Measurements from ENCODE around the gene DONSON.
"Not testable (repeated sequence)": the region's sequence is repeated elsewhere in the genome, so short reads cannot be mapped to it uniquely, and the experiment has no call there.

DONSON gene, protein sequence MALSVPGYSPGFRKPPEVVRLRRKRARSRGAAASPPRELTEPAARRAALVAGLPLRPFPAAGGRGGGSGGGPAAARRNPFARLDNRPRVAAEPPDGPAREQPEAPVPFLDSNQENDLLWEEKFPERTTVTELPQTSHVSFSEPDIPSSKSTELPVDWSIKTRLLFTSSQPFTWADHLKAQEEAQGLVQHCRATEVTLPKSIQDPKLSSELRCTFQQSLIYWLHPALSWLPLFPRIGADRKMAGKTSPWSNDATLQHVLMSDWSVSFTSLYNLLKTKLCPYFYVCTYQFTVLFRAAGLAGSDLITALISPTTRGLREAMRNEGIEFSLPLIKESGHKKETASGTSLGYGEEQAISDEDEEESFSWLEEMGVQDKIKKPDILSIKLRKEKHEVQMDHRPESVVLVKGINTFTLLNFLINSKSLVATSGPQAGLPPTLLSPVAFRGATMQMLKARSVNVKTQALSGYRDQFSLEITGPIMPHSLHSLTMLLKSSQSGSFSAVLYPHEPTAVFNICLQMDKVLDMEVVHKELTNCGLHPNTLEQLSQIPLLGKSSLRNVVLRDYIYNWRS

DNA sequence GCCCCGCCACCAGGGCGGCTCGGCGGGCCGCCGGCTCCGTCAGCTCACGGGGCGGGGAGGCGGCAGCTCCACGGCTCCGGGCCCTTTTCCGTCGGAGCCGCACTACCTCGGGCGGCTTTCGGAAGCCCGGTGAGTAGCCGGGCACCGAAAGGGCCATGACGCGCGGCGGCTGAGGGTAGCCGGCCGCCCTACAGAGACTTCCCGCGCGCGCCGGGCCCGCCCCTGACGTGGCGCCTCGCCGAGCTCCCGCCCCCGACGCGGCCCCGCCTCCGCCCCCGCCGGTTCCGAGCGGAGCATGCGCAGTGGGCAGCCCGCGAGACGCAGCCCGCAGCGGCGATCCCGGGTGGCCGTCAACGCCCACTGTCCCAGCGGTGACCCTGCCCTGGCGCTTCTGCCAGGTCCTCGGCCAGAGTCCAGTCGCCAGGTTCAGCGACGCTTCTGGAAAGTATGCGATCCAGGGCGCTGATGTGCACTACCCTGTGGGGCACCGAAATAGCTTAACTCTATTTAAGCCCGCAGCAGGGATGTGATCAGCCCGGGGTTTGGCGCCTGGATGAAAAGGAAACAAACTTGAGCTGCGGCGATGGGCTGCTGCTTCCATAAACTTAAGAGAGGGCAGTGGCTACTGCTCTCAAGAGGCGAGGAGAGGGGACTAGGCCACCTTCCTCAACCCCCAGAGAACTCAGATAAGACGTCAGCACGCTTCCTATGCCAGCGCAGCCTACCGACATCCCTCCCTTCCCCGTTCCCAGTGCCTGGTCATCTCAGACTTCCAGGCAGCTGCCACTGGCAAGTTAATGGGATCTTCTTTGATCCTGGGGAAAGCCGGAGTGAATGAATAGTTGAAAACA lies at the start of gene DONSON:
Gene DONSON (minus strand): TSS at position 200 of the 851 bp plus-strand sequence. CDS start 43 bp downstream, at position 157.
- peak; percentile 67 for DNase-seq

DNA sequence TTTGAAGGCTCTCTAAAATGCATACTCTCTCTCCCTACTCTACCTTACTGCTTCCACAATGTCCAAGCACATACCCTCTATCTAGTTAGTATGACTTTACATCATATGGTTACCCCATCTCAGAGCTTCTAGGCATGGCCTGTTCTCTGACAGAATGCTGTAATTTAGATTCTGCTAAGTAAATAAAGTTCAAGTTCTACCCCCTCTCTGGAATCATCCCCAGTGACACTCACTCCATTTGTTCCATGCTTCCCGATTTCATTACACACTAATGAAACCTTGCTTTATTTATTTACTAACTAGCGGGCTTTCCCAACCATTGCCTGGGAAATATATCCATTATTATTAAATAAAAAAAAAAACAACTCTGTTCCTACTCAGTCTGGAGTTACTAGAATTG lies 45.8 kb upstream of the DONSON start:
- no peak for DNase-seq

DNA sequence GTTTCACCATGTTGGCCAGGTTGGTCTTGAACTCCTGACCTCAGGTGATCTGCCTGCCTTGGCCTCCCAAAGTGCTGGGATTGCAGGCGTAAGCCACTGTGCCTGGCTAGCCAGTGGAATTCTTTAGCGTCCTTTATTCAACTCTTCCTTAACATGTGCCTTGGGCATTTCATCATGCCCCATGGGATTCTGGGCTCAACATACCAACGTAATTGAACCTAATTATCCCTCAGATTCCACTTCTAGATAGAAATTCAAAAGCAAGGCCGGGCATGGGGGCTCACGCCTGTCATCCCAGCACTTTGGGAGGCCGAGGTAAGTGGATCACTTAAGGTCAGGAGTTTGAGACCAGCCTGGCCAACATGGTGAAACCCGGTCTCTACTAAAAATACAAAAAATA lies 37.7 kb upstream of the DONSON start:
- not testable (repeated sequence) for DNase-seq

DNA sequence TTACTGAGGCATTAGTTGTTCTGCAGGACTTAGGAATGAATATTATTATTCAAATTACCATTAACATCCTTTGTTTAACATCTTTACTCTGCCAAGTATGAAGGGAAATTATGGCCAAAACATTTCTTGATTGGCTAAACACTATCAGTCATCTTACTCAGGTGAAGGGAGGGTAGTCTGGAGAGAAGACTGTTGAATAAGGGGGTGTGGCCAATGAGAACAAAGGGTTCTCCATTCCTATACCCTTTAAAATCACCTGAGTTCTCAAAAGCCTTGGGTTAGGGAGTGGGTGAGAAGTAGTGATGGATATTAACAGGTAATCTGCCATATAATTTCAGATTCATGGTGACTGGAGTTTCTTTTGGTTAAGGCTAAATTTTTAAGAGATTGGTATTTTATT lies 33.8 kb upstream of the DONSON start:
- DNase-seq, result no peak

DNA sequence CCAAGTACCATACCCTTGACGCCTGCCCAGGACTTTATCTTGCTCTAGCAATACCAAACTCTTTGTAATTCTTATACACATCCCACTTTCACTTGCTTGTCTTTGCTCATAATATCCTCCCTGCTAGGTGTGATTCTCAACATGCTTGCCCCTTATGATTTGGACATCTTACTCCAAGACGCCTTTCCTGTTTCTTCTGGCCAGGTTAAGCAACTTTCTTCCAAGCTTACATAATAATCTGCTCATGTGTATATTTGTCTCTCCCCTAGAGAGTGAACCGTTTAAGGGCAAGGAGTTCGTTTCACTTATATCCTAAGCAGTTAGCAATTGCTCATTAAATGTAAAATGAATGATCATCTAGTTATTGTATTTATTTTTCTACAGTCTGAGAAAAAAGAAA lies 31.2 kb upstream of the DONSON start:
- no peak for DNase-seq

DNA sequence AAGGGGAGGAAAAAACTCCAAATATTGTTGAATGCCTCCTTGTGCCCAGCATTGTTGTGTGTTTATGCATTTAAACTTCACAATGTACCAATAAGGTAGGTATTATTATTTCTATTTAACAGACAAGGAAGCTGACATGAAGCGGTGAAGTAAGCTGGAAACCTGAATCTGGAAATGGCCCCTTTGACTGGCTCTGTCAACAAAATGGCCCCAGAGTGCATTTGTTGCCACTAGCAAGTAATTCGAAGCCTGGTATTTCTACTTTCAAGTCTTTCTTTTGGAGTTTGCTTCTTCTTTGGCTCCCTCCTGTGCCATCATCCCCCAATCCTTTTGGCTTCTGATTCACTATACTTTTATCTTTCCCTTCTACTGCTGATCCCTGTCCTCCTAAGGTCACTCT lies 29.9 kb upstream of the DONSON start:
- no peak for DNase-seq

DNA sequence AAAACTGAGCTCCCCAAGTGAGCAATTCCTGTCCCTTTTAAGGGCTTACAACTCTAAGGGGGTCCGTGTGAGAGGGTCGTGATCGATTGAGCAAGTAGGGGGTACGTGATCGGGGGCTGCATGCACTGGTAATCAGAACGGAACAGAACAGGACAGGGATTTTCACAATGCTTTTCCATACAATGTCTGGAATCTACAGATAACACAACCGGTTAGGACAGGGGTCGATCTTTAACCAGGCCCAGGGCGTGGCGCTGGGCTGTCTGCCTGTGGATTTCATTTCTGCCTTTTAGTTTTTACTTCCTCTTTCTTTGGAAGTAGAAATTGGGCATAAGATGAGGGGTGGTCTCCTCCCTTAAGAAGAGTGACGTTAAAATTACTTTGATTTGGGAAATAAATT lies 29.1 kb upstream of the DONSON start:
- DNase-seq, result not testable (repeated sequence)

DNA sequence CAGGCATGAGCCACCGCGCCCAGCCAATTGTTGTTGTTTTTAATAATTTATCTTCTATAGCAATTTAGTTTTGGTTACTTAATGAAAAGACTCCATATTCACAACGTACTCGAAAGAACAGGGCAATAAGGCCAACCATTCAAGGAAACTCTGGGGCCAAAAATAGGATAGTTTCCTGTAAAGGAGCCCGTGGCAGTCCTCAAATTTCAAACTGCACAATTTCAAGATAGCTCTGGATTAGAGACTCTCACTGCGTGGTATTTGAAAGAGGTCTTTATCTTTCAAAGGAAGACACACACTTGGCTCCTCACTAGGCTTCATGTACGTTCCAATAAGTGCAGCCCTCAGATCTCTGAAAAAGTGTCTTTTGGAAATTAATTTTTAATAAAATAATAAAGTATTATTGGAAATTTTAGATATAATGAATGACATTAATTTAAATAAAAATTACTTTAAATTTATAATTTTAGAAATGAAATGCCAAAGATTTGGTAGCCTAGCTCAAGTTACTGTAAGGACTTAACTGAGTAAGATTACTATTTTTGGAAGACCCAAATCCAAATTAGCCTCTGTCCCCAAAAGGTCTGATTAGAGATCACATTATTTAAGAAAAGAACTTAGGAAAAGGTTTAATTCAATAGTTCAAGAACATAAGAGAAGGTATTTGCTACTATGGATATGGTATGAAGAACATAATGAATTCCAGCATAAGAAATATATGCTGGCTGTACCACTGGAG lies 22.7 kb upstream of the DONSON start:
- no peak for DNase-seq

DNA sequence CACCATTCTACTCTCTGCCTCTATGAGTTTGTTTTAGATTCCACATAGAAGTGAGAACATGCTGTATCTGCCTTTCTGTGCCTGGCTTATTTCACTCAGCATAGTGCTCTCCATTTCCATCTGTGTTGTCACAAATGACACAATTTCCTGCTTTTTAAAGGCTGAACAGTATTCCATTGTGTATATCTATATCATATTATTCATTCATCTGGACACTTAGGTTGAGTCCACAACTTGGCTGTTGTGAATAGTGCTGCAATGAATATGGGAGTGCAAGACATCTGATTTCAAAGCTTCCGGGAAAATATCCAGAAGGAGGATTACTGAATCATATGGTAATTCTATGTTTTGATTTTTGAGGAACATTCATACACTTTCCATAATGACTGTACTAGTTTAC lies 20.1 kb upstream of the DONSON start:
- no peak for DNase-seq

DNA sequence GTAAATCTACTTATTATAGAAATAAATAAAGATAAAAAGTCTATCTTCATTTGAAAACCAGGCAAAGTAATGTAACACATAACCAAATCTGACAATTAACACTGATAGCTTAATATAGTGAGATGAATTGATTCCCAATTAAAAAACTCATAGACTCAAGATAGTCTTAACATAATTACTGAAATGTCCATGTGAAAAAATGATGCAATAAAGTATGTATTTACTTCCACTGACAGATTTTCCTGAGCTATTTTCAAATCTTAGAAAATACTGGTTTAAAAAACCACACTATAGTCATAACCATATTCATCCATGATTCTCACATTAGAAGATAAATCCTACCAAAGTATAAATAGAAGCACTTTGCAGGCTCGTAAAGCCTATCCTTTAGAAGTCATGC lies 9.6 kb upstream of the DONSON start:
- no peak for DNase-seq

DNA sequence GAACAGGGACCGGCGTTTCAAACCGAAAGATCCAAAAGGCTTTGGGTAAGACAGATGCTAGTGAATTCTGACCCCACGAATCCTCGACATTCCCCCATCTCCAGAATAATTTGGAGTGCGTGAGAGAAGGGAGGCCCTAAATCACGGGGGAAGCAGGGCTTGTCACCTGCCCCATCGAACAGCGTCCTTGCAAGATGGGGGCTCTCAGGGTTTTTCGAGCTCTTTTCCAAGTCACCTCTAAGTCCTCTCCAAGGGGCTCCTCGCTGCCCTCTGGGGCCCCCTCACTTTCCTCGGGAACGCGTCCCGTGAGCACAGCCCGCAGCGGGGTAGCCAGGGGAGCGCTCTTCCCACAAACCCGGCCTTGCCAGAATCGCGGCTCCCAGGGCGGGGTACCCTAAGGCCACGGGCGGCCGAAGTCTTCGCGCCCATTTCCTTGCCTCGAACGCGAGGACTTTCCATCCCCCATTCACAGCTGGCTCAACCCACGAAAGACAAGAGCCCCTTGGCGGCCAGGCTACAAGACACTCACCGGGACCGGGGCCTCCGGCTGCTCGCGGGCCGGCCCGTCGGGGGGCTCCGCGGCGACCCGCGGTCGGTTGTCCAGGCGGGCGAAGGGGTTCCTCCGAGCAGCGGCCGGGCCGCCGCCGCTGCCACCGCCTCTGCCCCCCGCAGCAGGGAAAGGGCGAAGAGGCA lies 546 bp downstream of the DONSON start:
- DNase-seq, result no peak

DNA sequence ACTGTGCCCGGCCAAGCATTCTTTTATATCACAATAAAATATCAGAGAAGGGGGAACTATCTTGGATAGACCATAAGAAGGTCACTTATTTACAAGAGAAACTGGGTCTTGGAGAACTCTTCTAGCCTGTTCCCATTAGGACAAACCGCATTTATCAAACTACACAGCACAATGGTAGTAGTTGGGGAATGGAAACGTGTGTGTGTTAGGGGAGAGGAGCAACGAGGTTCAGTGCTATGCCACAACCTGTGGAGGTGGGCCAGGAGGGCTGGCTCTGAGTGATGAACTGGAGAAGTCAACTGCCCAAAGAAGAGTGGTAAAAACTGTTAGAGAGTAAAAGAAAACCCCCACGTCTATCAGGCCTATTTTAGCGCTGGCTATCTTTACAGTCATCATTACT lies 1.6 kb downstream of the DONSON start:
- DNase-seq, result no peak

DNA sequence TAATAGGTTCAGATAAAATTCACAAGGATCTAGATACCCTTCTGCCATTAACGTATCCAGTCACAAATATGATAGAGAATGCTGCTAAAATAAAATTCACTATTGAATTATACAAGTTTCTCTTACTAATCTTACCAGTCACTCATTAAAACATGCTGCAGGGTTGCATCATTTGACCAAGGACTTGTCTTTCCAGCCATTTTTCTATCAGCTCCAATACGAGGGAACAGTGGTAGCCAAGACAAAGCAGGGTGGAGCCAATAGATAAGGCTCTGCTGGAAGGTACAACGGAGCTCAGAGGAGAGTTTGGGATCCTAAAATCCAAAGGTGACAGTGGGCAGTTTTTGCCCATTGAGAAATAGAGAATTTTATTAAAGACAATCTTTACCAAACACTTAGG lies 4.0 kb downstream of the DONSON start:
- DNase-seq, result no peak

DNA sequence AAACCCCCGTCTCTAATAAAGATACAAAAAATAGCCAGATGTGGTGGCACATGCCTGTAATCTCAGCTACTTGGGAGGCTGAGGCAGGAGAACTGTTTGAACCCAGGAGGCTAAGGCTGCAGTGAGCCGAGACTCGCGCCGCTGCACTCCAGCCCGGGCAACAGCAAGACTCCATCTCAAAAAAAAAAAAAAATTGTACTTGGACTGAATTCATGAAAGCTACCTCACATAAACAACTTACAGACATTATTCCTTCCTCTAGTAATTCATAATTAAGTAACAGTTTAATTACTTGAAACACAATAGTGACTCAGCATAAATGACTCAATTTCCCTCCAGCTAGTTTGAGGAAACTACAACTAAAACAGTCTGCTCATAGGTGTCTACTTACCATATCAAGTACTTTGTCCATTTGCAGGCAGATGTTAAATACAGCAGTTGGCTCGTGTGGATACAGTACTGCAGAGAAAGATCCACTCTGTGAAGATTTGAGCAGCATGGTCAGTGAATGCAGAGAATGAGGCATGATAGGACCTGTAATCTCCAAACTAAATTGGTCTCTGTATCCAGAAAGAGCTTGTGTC lies 9.4 kb downstream of the DONSON start:
- no peak for DNase-seq

DNA sequence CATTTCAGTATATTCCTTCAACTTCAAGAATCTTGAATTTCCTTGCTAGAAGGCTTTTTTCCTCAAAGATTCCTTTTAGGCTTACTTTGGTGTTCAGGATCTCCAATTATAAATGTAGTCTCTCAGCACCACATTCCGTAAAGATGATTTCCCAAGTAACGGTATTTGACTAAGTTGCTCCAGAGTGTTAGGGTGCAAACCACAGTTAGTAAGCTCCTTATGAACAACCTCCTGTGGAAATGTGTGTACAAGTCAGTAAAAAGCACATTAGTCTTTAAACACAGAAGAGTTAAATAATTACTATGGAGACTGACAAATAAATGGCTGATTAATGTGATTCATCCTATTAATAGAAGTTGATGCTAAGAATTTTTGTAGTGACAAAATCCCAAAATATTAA lies 10.3 kb downstream of the DONSON start:
- DNase-seq, result no peak

DNA sequence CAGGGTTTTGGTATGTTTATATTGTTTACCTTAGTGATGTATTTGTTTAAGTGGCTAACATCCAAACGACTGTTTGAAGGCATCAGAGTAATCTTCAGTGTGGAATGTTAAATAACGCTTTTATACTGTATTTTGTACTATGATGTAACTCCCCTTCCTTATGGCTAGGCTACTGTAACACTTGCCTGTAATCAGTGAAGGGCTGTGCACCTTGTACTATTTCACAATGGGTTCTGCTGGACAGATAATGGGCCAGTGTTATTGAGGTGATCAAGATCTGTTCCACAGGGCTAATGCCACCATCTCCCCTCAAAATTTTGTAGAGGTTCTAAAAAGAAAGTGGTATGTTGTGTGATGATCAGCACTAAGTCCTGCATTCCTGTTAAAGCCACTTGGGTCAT lies 11.7 kb downstream of the DONSON start:
- not testable (repeated sequence) for DNase-seq

DNA sequence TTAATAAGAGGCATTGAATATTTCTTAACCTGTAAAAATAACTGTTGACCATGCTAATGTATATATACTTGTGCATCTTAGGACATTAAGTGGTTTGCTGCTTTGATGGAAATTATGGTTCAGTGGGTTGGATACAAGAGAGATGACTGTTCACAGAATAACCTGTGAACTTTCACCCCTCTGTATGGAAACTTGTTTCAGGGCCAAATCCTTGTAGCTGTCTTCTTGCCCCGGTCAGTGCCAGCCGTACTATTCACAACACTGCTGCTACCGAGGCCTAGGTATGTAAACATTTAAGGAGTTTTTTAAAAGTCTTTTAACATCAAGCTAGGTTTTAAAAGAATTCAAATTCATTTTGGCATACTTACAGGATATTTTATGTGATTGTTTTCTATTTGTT lies 16.1 kb downstream of the DONSON start:
- DNase-seq, result no peak

DNA sequence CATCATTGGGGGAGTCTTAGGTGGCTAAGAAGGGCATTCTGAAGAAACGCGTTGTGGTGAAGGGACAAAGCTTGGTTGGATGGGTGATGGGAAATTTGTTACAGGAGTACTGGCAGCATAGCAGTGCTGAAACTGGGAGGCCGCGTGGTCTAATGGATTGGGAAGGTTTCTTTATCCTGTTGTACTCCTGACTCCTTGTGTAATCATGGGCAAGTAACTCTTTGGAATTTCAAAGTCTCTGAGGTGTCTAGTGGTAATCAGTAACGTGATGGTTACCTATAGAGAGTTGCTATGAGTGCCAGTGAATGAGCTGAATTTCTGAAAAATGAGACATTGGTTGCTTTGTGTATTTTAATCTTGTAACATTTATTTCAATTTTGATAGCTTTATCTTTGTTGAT lies 18.5 kb downstream of the DONSON start:
- DNase-seq, result no peak

DNA sequence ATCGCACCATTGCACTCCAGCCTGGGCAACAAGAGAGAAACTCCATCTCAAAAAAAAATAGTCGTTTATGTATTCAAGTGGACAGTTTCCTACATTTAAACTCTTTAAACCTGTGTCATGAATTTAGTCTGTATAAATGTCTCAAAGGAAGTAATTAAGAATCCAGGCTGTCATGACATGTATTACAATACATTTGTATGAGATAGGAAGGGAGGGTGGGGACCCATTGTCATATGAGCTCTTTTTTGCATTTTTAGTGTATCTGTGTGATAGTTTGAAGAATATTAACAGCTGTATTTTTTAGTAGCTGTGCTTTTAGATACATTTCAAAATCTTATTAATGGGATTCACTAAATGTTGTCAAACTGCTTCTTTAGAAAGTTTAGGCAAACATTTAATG lies 20.0 kb downstream of the DONSON start:
- DNase-seq, result no peak

DNA sequence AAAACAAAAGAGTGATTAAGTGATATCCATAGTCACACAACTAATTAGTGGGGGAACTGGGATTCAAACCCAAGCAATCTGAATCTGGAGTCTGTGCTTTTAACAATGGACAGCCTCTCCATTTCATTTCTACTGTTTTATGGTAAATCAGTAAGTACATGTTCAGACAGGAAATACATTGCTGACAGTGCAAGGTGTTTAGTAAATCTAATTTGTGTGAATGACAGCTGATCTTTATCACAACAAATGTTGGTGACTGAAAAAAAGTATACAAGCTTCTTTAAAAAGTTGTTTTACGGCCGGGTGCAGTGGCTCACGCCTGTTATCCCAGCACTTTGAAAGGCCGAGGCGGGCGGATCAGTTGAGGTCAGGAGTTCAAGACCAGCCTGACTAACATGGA lies 20.6 kb downstream of the DONSON start:
- DNase-seq, result no peak

DNA sequence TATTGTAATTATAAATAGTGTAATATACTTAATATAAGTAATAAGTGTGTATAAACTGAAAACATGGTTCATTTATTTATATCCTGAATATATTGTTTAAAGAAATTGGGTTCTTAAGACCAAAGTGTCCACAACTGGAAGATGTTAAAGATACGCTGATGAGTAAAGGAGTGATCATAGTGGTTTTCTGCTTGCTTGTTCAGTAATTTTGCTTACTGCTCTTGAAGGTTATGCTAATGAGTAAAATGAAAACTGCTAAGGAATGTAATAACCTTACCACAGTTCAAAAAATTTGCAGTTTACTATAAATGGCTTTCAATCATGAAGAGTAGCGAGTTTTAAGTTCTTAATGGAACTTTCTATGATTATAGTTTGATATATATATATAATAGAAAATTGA lies 22.0 kb downstream of the DONSON start:
- DNase-seq, result no peak

DNA sequence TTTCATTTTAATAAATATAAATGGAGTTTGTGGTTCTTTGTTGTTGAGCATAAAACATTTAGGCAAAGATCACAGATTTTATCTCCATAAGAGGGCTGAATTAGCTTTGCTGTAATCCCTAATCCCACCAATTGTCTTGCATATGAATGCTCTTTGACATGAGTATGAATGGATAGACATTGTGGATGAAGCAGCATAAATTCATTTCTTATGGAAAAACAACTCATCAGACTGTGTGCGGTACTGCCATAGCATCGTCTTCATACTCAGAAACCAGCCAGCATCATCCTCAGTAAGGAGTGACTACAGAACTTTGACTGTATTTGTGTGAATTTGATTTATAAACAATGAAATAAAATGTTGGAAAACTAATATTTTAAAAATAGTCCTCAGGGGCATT lies 26.1 kb downstream of the DONSON start:
- no peak for DNase-seq
